B cell (primary cell): Measurements from ENCODE around the gene AP3S1. TPM values are rescaled to one million over a fixed set of nuclear protein-coding genes. Genes with fewer than 3 reads are reported as not detected.

Experiments used
- ATAC-seq: fragments of 200-7000 bp; cut with Tn5 transposase; one replicate; pipeline ENCODE4 v1.10.0; 2021; ENCODE audit warnings: low read depth, mild to moderate bottlenecking, moderate number of reproducible peaks, moderate library complexity
- CTCF ChIA-PET: fragments of 350-600 bp; sonication (Branson Sonifier 250); formaldehyde crosslinking; loops from one replicate; lab custom pipeline; 2021; ENCODE audit warnings: antibody characterized with exemption, inconsistent platforms; lab: Charles Lee
- POLR2A ChIA-PET: fragments of 350-600 bp; sonication (Branson Sonifier 250); formaldehyde crosslinking; loops from one replicate; lab custom pipeline; 2021; ENCODE audit warnings: antibody characterized with exemption; lab: Charles Lee
- DNase-seq: peaks from one replicate; pipeline ENCODE4 v3.0.0; 2013
- H2AFZ ChIP-seq: 2 replicates; pipeline ENCODE4 v1.6.1; 2012; ENCODE audit warnings: mild to moderate bottlenecking, low read depth, low read length; ENCODE audit not compliant: insufficient read depth, poor library complexity, severe bottlenecking
- H3K27ac ChIP-seq, 2 donors: 1 replicate in 1 of 2; 2 replicates in 1 of 2; pipeline ENCODE4 v1.5.1; 2012 to 2013; ENCODE audit warnings: low read length in 2 of 2, mild to moderate bottlenecking in 2 of 2, moderate library complexity in 1 of 2
- H3K27me3 ChIP-seq, 4 experiments: fragments of 200-600 bp in 1 of 4; sonication (generic) in 1 of 4; replicated peaks in 1 of 4; 1 replicate in 2 of 4; 2 replicates in 2 of 4; pipeline versions ENCODE4 v1.6.1 to v1.7.0; 2013 to 2016; ENCODE audit warnings: low read length in 3 of 4, mild to moderate bottlenecking in 2 of 4, mixed read lengths in 1 of 4, moderate library complexity in 1 of 4; ENCODE audit not compliant: insufficient read depth in 4 of 4, control insufficient read depth in 3 of 4; ENCODE audit errors: control extremely low read depth in 1 of 4
- H3K36me3 ChIP-seq, 2 experiments: replicated peaks in 1 of 2; 1 replicate in 1 of 2; 2 replicates in 1 of 2; pipeline versions ENCODE4 v1.6.1 to v1.7.1; 2013; ENCODE audit warnings: low read length in 1 of 2; ENCODE audit not compliant: insufficient read depth in 2 of 2, control insufficient read depth in 1 of 2; ENCODE audit errors: control extremely low read depth in 1 of 2, extremely low read depth in 1 of 2
- H3K4me1 ChIP-seq, 2 donors: fragments of 200-600 bp in 1 of 2; sonication (generic) in 1 of 2; 1 replicate in 1 of 2; 2 replicates in 1 of 2; pipeline versions ENCODE4 v1.5.1 to v1.6.1; 2013 to 2017; ENCODE audit warnings: low read length in 2 of 2; ENCODE audit not compliant: control insufficient read depth in 2 of 2, insufficient read depth in 2 of 2
- H3K4me2 ChIP-seq: replicated peaks from 2 replicates; pipeline ENCODE3; 2012; ENCODE audit warnings: mild to moderate bottlenecking, low read depth, low read length; ENCODE audit not compliant: poor library complexity, severe bottlenecking
- H3K4me3 ChIP-seq, 5 experiments: fragments of 200-600 bp in 1 of 5; sonication (generic) in 1 of 5; 1 replicate in 3 of 5; 2 replicates in 2 of 5; pipeline versions ENCODE4 v1.5.1 to v1.7.0; 2011 to 2016; ENCODE audit warnings: low read length in 4 of 5, mild to moderate bottlenecking in 4 of 5, low read depth in 2 of 5, control low read depth in 1 of 5, moderate library complexity in 1 of 5; ENCODE audit not compliant: insufficient read depth in 1 of 5; ENCODE audit errors: control extremely low read depth in 1 of 5, extremely low read depth in 1 of 5
- H3K79me2 ChIP-seq: fragments of 200-600 bp; sonication (generic); one replicate; pipeline ENCODE4 v1.6.0; 2016; ENCODE audit warnings: low read length; ENCODE audit not compliant: control insufficient read depth, insufficient read depth
- H3K9ac ChIP-seq: fragments of 200-600 bp; sonication (generic); 2 replicates; pipeline ENCODE4 v1.6.1; 2017; ENCODE audit warnings: mild to moderate bottlenecking, low read length, moderate library complexity
- H3K9me3 ChIP-seq, 3 donors: one replicate each; pipeline versions ENCODE4 v1.6.1 to v1.7.1; 2013; ENCODE audit warnings: low read length in 2 of 3; ENCODE audit not compliant: control insufficient read depth in 2 of 3, insufficient read depth in 1 of 3; ENCODE audit errors: control extremely low read depth in 1 of 3
- H4K20me1 ChIP-seq: 2 replicates; pipeline ENCODE4 v1.6.0; 2012; ENCODE audit warnings: mild to moderate bottlenecking, low read length; ENCODE audit not compliant: insufficient read depth, control insufficient read depth, poor library complexity, severe bottlenecking
- H3K27ac Mint-ChIP-seq: one replicate; pipeline ENCODE4 v1.8.0; 2021; ENCODE audit warnings: mixed read lengths
- H3K27me3 Mint-ChIP-seq: one replicate; pipeline ENCODE4 v1.8.0; 2021; ENCODE audit warnings: mixed read lengths
- H3K4me1 Mint-ChIP-seq: one replicate; pipeline ENCODE4 v1.8.0; 2021; ENCODE audit warnings: mixed read lengths
- H3K4me3 Mint-ChIP-seq: one replicate; pipeline ENCODE4 v1.8.0; 2021; ENCODE audit warnings: mixed read lengths
- H3K9me3 Mint-ChIP-seq: one replicate; pipeline ENCODE4 v1.8.0; 2022; ENCODE audit warnings: mixed read lengths; ENCODE audit not compliant: insufficient read depth
- CTCF ChIP-seq: fragments of 200-600 bp; IDR thresholded peaks from one replicate; pipeline ENCODE4 v1.8.0; 2022; ENCODE audit warnings: antibody characterized with exemption, mild to moderate bottlenecking
- EZH2 ChIP-seq: IDR thresholded peaks from 2 replicates; pipeline ENCODE4 v1.6.1; 2012; ENCODE audit warnings: borderline replicate concordance, low read depth, mild to moderate bottlenecking, moderate library complexity, low read length; ENCODE audit not compliant: insufficient read depth, poor library complexity, severe bottlenecking
- WGBS: methylation state at CpG from one replicate; pipeline ENCODE4 v1.1.5; 2013; ENCODE audit warnings: missing lambda C conversion rate; ENCODE audit not compliant: insufficient coverage; 5-methylcytosine and 5-hydroxymethylcytosine counted together
- intact Hi-C: fragments of 100-400 bp; cut with micrococcal nuclease; formaldehyde crosslinking; loops from one replicate; pipeline ENCODE4 v1.10.0; 2022
- polyA plus RNA-seq: library from polyadenylated mRNA; depleted of rRNA; stranded (reverse); fragments of >200 nt; gene quantifications from 2 replicates; pipeline ENCODE4 v1.2.3, GENCODE V29; 2012
- total RNA-seq, 2 donors: library from RNA; stranded (reverse); fragments of 120-200 nt in 1 of 2; gene quantifications; 1 replicate in 1 of 2; 2 replicates in 1 of 2; pipeline versions ENCODE4 v1.2.3 to v1.2.4, GENCODE V29; 2013 to 2022

The AP3S1 gene
- total and polyA plus RNA-seq, 2 donors (not counting 1 experiment from before 2014, with no cell fraction given): 12.8 to 47.6 TPM

DNA sequence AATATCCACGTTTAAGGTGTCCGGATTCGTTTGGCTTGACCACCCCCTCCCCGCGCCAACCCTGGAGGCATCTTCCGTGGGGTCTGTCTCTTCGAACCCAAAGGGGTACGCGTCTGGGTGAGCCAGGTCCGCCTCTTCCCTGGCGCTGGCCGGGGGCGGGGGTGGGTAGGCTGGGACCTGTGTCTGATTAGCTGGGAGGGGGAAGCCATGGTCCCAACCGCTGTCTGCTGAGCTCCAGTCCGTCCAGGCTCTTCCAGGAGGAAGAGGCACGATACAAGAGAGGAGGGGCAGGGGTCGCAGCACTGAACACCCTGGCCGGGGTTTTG is 120.5 kb downstream of the AP3S1 start, which contains the start of gene LVRN:
Gene LVRN (plus strand): TSS at position 237 of the 326 bp plus-strand sequence. CDS start 143 bp downstream, outside the sequence.
- Histone ChIP-seq H2AFZ (peak within 1 kb of the TSS; percentile 40), H3K4me2 (peak within 1 kb of the TSS; percentile 67)

More for the DNA sequence above, 120.5 kb downstream of the AP3S1 start, which contains the start of gene LVRN:
- Histone ChIP-seq H3K79me2 (no peaks in the 10 kb centered on the region), H4K20me1 (no peaks in the 10 kb centered on the region), H3K9me3 (peaks cover 0 to 14% (median 0%) of the 10 kb centered on the region in 3 donors), H3K36me3 (no peaks in the 10 kb centered on the region), H3K27me3 (peaks cover 0 to 52% (median 45%) of the 10 kb centered on the region in 4 experiments), H3K27ac (no peak within 1 kb of the TSS), H3K9ac (peak within 1 kb of the TSS; percentile 50), H3K4me3 (peak within 1 kb of the TSS in 4 of 5 experiments; percentile 21 to 39 (median 30)), H3K4me1 (peaks cover 22% of the 10 kb centered on the region in 2 donors)
- ATAC-seq (no peak), DNase-seq (peak; percentile 35)
- H3K27ac Mint-ChIP-seq: no peak within 1 kb of the TSS
- H3K27me3 Mint-ChIP-seq: peaks cover 33% of the 10 kb centered on the region
- peak within 1 kb of the TSS; percentile 68 for H3K4me3 Mint-ChIP-seq
- ChIA-PET CTCF (interaction anchor here (1.1 kb wide), 1 partner anchor 106 kb away, joined by 6 read pairs; no protein-coding TSS in a partner anchor), POLR2A (no interaction called here)
- H3K9me3 Mint-ChIP-seq: no peaks in the 10 kb centered on the region
- intact Hi-C loops: no loop called here
- TF ChIP-seq CTCF: no peak
- no peak for TF ChIP-seq EZH2
- WGBS: 11% methylated on average over 16 of the region's 18 CpGs
- H3K4me1 Mint-ChIP-seq: peaks cover 18% of the 10 kb centered on the region
